Gastrocnemius medialis (tissue), 4 donors: ENCODE measurements around the gene MACROD1.

ENCODE experiments used
- CTCF ChIP-seq, 5 experiments: fragments of 450-650 bp in 3 of 5; fragments of 200-600 bp in 2 of 5; sonication (generic) in 2 of 5; IDR thresholded peaks in 4 of 5; conservative IDR thresholded peaks in 1 of 5; 1 replicate in 4 of 5; 2 replicates in 1 of 5; pipeline ENCODE4 v1.5.1; 2016 to 2019; ENCODE audit warnings: antibody characterized with exemption in 5 of 5, mild to moderate bottlenecking in 3 of 5, moderate library complexity in 3 of 5
- POLR2A ChIP-seq, 2 donors: fragments of 450-650 bp; IDR thresholded peaks; one replicate each; pipeline ENCODE4 v1.6.1; 2017; ENCODE audit warnings: antibody characterized with exemption in 2 of 2, mild to moderate bottlenecking in 2 of 2, moderate library complexity in 2 of 2

GRCh38 chr11:64035576-64035975, 130.3 kb downstream of the MACROD1 start, which contains the start of gene FLRT1:
- no peak for TF ChIP-seq POLR2A (IDR thresholded peaks at IDR 0.05)
- no peak for TF ChIP-seq CTCF (IDR thresholded peaks at IDR 0.05 in 4 of 5, conservative IDR thresholded peaks at IDR 0.05 in 1 of 5)
